H9 (cell line): Measurements from ENCODE around the gene PRPH2. TPM values are rescaled to one million over a fixed set of nuclear protein-coding genes. Genes with fewer than 3 reads are reported as not detected.
A peak's percentile ranks its signal among the peaks of the same experiment; 100 is the strongest.

Source experiments
- DNase-seq: peaks from one replicate; pipeline ENCODE4 v3.0.0-alpha.2; 2017
- H2AFZ ChIP-seq: one replicate; pipeline ENCODE4 v1.6.1; 2013; ENCODE audit warnings: mild to moderate bottlenecking, low read length, control low read depth, moderate library complexity
- H2AK5ac ChIP-seq: 2 replicates; pipeline ENCODE4 v1.6.1; 2013; ENCODE audit warnings: low read length, control low read depth, mixed read lengths; ENCODE audit not compliant: insufficient read length
- H2BK120ac ChIP-seq: one replicate; pipeline ENCODE4 v1.6.1; 2013; ENCODE audit warnings: low read depth, mild to moderate bottlenecking, low read length, control low read depth, inconsistent platforms; ENCODE audit not compliant: poor library complexity, severe bottlenecking
- H2BK12ac ChIP-seq: 2 replicates; pipeline ENCODE4 v1.6.1; 2013; ENCODE audit warnings: low read length, control low read depth, mixed read lengths, low read depth; ENCODE audit not compliant: insufficient read length
- H2BK15ac ChIP-seq: 2 replicates; pipeline ENCODE4 v1.6.1; 2013; ENCODE audit warnings: low read depth, low read length, control low read depth
- H2BK20ac ChIP-seq: one replicate; pipeline ENCODE4 v1.6.1; 2013; ENCODE audit warnings: low read depth, mild to moderate bottlenecking, low read length, control low read depth, inconsistent platforms; ENCODE audit not compliant: poor library complexity, severe bottlenecking
- H2BK5ac ChIP-seq: 2 replicates; pipeline ENCODE4 v1.6.1; 2013; ENCODE audit warnings: low read length, control low read depth, mixed read lengths; ENCODE audit not compliant: insufficient read length
- H3K14ac ChIP-seq: 2 replicates; pipeline ENCODE4 v1.6.1; 2013; ENCODE audit warnings: low read length, control low read depth; ENCODE audit not compliant: insufficient read depth
- H3K18ac ChIP-seq: 2 replicates; pipeline ENCODE4 v1.6.1; 2013; ENCODE audit warnings: low read depth, mild to moderate bottlenecking, mixed read lengths, low read length, control low read depth; ENCODE audit not compliant: insufficient read length
- H3K23ac ChIP-seq: 2 replicates; pipeline ENCODE4 v1.6.1; 2013; ENCODE audit warnings: low read length, control low read depth, mixed read lengths, low read depth; ENCODE audit not compliant: insufficient read length
- H3K23me2 ChIP-seq: 2 replicates; pipeline ENCODE4 v1.6.1; 2013; ENCODE audit warnings: low read depth, mild to moderate bottlenecking, mixed read lengths, low read length, control low read depth; ENCODE audit not compliant: insufficient read length, poor library complexity, severe bottlenecking
- H3K27ac ChIP-seq: 2 replicates; pipeline ENCODE4 v1.5.1; 2013; ENCODE audit warnings: low read length, control low read depth, mixed read lengths, low read depth; ENCODE audit not compliant: insufficient read length
- H3K27me3 ChIP-seq: 2 replicates; pipeline ENCODE4 v1.6.1; 2013; ENCODE audit warnings: low read length, control low read depth, inconsistent platforms; ENCODE audit not compliant: insufficient read depth
- H3K4ac ChIP-seq: 2 replicates; pipeline ENCODE4 v1.6.1; 2013; ENCODE audit warnings: low read depth, mild to moderate bottlenecking, control low read depth, inconsistent platforms, low read length, moderate library complexity
- H3K4me1 ChIP-seq: 2 replicates; pipeline ENCODE4 v1.6.1; 2013; ENCODE audit warnings: low read length, control low read depth, inconsistent platforms; ENCODE audit not compliant: insufficient read depth
- H3K4me2 ChIP-seq: 2 replicates; pipeline ENCODE4 v1.6.1; 2013; ENCODE audit warnings: low read length, control low read depth, mixed read lengths; ENCODE audit not compliant: insufficient read length, insufficient read depth
- H3K56ac ChIP-seq: 2 replicates; pipeline ENCODE4 v1.6.1; 2013; ENCODE audit warnings: low read depth, mild to moderate bottlenecking, mixed read lengths, low read length, control low read depth; ENCODE audit not compliant: insufficient read length
- H3K79me1 ChIP-seq: 2 replicates; pipeline ENCODE4 v1.6.1; 2013; ENCODE audit warnings: low read depth, mild to moderate bottlenecking, moderate library complexity, low read length, control low read depth, inconsistent platforms; ENCODE audit not compliant: insufficient read depth, poor library complexity, severe bottlenecking
- H3K79me2 ChIP-seq: 2 replicates; pipeline ENCODE4 v1.6.1; 2013; ENCODE audit warnings: low read length, control low read depth, inconsistent platforms; ENCODE audit not compliant: insufficient read depth
- H3K9ac ChIP-seq: 2 replicates; pipeline ENCODE4 v1.6.1; 2013; ENCODE audit warnings: low read length, control low read depth, mixed read lengths; ENCODE audit not compliant: insufficient read length; ENCODE audit errors: extremely low read depth
- H3K9me3 ChIP-seq: one replicate; pipeline ENCODE4 v1.6.1; 2013; ENCODE audit warnings: low read depth, low read length, inconsistent platforms; ENCODE audit not compliant: control insufficient read depth
- H3T11ph ChIP-seq: one replicate; pipeline ENCODE4 v1.6.1; 2013; ENCODE audit warnings: mild to moderate bottlenecking, low read length, control low read depth, inconsistent platforms
- H4K20me1 ChIP-seq: one replicate; pipeline ENCODE4 v1.6.1; 2013; ENCODE audit not compliant: control insufficient read depth, insufficient read length, insufficient read depth
- H4K5ac ChIP-seq: 2 replicates; pipeline ENCODE4 v1.6.1; 2013; ENCODE audit warnings: low read depth, mild to moderate bottlenecking, mixed read lengths, low read length, control low read depth; ENCODE audit not compliant: insufficient read length
- H4K8ac ChIP-seq: replicated peaks from 2 replicates; pipeline ENCODE4 v1.6.1; 2013; ENCODE audit warnings: low read length, control low read depth, mixed read lengths, low read depth; ENCODE audit not compliant: insufficient read length
- H4K91ac ChIP-seq: 2 replicates; pipeline ENCODE4 v1.6.1; 2013; ENCODE audit warnings: low read depth, mild to moderate bottlenecking, moderate library complexity, mixed read lengths, low read length, control low read depth; ENCODE audit not compliant: insufficient read length
- H3K27ac Mint-ChIP-seq, 3 experiments: 2 replicates in 2 of 3; 3 replicates in 1 of 3; pipeline ENCODE4 v1.8.0; 2020 to 2021; ENCODE audit warnings: mixed read lengths in 3 of 3, mild to moderate bottlenecking in 1 of 3, moderate library complexity in 1 of 3
- H3K27me3 Mint-ChIP-seq: 2 replicates; pipeline ENCODE4 v1.8.0; 2021; ENCODE audit warnings: low read depth, mild to moderate bottlenecking, moderate library complexity, mixed read lengths
- H3K36me3 Mint-ChIP-seq, 3 experiments: 2 replicates in 2 of 3; 3 replicates in 1 of 3; pipeline ENCODE4 v1.8.0; 2020 to 2021; ENCODE audit warnings: low read depth in 3 of 3, mixed read lengths in 3 of 3; ENCODE audit not compliant: insufficient read depth in 1 of 3
- H3K4me1 Mint-ChIP-seq, 2 experiments: 2 replicates each; pipeline ENCODE4 v1.8.0; 2020; ENCODE audit warnings: mixed read lengths in 2 of 2
- H3K4me3 Mint-ChIP-seq, 2 experiments: 2 replicates in 1 of 2; 3 replicates in 1 of 2; pipeline ENCODE4 v1.8.0; 2020 to 2021; ENCODE audit warnings: mild to moderate bottlenecking in 2 of 2, mixed read lengths in 2 of 2, moderate library complexity in 1 of 2
- H3K9me3 Mint-ChIP-seq, 2 experiments: 2 replicates in 1 of 2; 3 replicates in 1 of 2; pipeline ENCODE4 v1.8.0; 2020; ENCODE audit warnings: mild to moderate bottlenecking in 2 of 2, mixed read lengths in 2 of 2, moderate library complexity in 1 of 2
- WGBS: extraction: QIAGEN DNeasy Blood & Tissue Kit; methylation state at CpG from one replicate; pipeline ENCODE4 v1.1.7; 2013; ENCODE audit warnings: missing lambda C conversion rate, low lambda C conversion rate, mixed read lengths; ENCODE audit not compliant: insufficient read length; ENCODE audit errors: extremely low coverage; 5-methylcytosine and 5-hydroxymethylcytosine counted together
- total RNA-seq: library from RNA; stranded (reverse); gene quantifications from 2 replicates; pipeline ENCODE4 v1.2.1, GENCODE V29; 2021
- TF ChIP-seq, protein P1 (sequence below): fragments of 200-600 bp; sonication (generic); conservative IDR thresholded peaks from 3 replicates; pipeline ENCODE4 v1.8.0; 2021; ENCODE audit warnings: antibody characterized with exemption, mild to moderate bottlenecking

The PRPH2 gene
- total RNA-seq, 1 experiment from 2014 or later, result 0.31 TPM

DNA sequence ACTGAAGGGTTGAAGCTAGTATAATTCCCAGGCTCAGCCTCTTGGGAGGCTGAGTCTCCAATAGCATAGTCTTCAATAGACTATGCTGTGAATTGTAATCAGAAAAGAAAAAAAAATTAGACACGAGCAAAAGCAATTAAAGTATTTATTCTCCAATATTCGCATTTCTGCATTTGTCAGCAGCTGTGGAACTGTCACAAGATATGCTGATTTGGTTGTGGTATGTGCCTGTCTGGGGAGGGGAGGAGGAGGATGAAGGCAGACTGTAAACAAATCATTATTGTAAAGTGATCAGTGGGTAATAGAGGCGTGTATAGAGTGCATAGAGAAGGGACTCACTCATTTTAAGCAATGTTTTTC, 49.3 kb upstream of the PRPH2 start:
- Histone ChIP-seq H3K4ac (no peak overlapping the region), H3K56ac (no peak overlapping the region), H3K23ac (no peak overlapping the region), H3K23me2 (peaks cover 4% of the 10 kb centered on the region), H2BK5ac (no peak overlapping the region), H3K4me2 (peak overlapping the region; percentile 25), H3T11ph (no peak overlapping the region), H3K27me3 (no peaks in the 10 kb centered on the region; the same call in 1 of the 2 replicates), H2BK15ac (no peak overlapping the region), H4K20me1 (no peaks in the 10 kb centered on the region), H4K5ac (no peak overlapping the region), H3K4me1 (peaks cover 4% of the 10 kb centered on the region; the same call in 1 of the 2 replicates), H2BK12ac (no peak overlapping the region), H2AK5ac (no peak overlapping the region), H3K79me2 (no peaks in the 10 kb centered on the region), H3K14ac (no peak overlapping the region), H4K8ac (no peak overlapping the region), H3K18ac (no peak overlapping the region), H2BK120ac (no peak overlapping the region), H2BK20ac (no peak overlapping the region), H3K79me1 (no peaks in the 10 kb centered on the region), H3K27ac (no peak overlapping the region), H3K9ac (no peak overlapping the region), H4K91ac (no peak overlapping the region), H2AFZ (no peak overlapping the region), H3K9me3 (no peaks in the 10 kb centered on the region)
- no peak for DNase-seq
- peak overlapping the region in 2 of 3 experiments; percentile 37 to 86; a peak in 2 of 7 replicates for H3K27ac Mint-ChIP-seq
- TF ChIP-seq, protein P1, sequence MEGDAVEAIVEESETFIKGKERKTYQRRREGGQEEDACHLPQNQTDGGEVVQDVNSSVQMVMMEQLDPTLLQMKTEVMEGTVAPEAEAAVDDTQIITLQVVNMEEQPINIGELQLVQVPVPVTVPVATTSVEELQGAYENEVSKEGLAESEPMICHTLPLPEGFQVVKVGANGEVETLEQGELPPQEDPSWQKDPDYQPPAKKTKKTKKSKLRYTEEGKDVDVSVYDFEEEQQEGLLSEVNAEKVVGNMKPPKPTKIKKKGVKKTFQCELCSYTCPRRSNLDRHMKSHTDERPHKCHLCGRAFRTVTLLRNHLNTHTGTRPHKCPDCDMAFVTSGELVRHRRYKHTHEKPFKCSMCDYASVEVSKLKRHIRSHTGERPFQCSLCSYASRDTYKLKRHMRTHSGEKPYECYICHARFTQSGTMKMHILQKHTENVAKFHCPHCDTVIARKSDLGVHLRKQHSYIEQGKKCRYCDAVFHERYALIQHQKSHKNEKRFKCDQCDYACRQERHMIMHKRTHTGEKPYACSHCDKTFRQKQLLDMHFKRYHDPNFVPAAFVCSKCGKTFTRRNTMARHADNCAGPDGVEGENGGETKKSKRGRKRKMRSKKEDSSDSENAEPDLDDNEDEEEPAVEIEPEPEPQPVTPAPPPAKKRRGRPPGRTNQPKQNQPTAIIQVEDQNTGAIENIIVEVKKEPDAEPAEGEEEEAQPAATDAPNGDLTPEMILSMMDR, result no peak
- peak overlapping the region; percentile 28 to 60; a peak in 4 of 5 replicates for H3K4me3 Mint-ChIP-seq
- peaks cover 19 to 23% of the 10 kb centered on the region in 2 experiments for H3K4me1 Mint-ChIP-seq
- peaks cover 6% of the 10 kb centered on the region; the same call in 1 of the 2 replicates for H3K27me3 Mint-ChIP-seq
- WGBS, result no CpG with 5 or more reads among the region's 3 CpGs
- H3K9me3 Mint-ChIP-seq, result no peaks in the 10 kb centered on the region
- no peaks in the 10 kb centered on the region for H3K36me3 Mint-ChIP-seq
